Stimulated activated CD4-positive, alpha-beta T cell treated with anti-CD3 and anti-CD28 coated beads, Interleukin-4, amount 100 ng/mL, for 4 hours (primary cell): ENCODE data around the gene N4BP3.
A peak's percentile ranks its signal among the peaks of the same experiment; 100 is the strongest.
"Not testable (repeated sequence)": the region's sequence is repeated elsewhere in the genome, so short reads cannot be mapped to it uniquely, and the experiment has no call there.

Source experiments
- DNase-seq, 2 experiments: peaks; one replicate each; pipeline ENCODE4 v3.0.0-alpha.2; 2020

N4BP3 gene

GRCh38 chr5:178123094-178123965 lies 10.0 kb downstream of the N4BP3 start:
- no peak for DNase-seq

- no peak for DNase-seq
These were observed 10.9 kb downstream of the N4BP3 start for GRCh38 chr5:178123966-178124925.

- no peak for DNase-seq
These were observed 12.0 kb downstream of the N4BP3 start for GRCh38 chr5:178125253-178125906.

GRCh38 chr5:178126556-178126955 lies 13.2 kb downstream of the N4BP3 start:
- DNase-seq, result no peak

GRCh38 chr5:178127300-178128009 lies 14.1 kb downstream of the N4BP3 start:
- not testable (repeated sequence) for DNase-seq

- DNase-seq, result no peak
These were observed 16.0 kb downstream of the N4BP3 start for GRCh38 chr5:178129296-178129695.

GRCh38 chr5:178130234-178130575 lies 16.9 kb downstream of the N4BP3 start:
- DNase-seq, result not testable (repeated sequence)

GRCh38 chr5:178130576-178131445 lies 17.5 kb downstream of the N4BP3 start, which contains the start of gene RMND5B:
RMND5B (plus strand) TSS chr5:178131014; CDS start chr5:178138120, 7,106 bp downstream.
- peak; percentile 78 to 86 for DNase-seq

GRCh38 chr5:178131446-178131996 lies 18.2 kb downstream of the N4BP3 start:
- DNase-seq, result no peak

GRCh38 chr5:178136990-178137389 lies 23.7 kb downstream of the N4BP3 start:
- no peak for DNase-seq

- DNase-seq, result no peak
These were observed 24.7 kb downstream of the N4BP3 start for GRCh38 chr5:178137991-178138390.

- DNase-seq, result no peak
These were observed 28.2 kb downstream of the N4BP3 start for GRCh38 chr5:178141550-178141949.

- DNase-seq, result no peak
These were observed 29.3 kb downstream of the N4BP3 start for GRCh38 chr5:178142642-178143041.

GRCh38 chr5:178143246-178143645 lies 29.9 kb downstream of the N4BP3 start:
- no peak for DNase-seq

- DNase-seq, result no peak
These were observed 30.6 kb downstream of the N4BP3 start for GRCh38 chr5:178143901-178144300.

- peak; percentile 62 to 65 for DNase-seq
These were observed 32.9 kb downstream of the N4BP3 start for GRCh38 chr5:178145965-178146820.

- no peak for DNase-seq
These were observed 34.1 kb downstream of the N4BP3 start for GRCh38 chr5:178147406-178147805.

GRCh38 chr5:178149199-178149932 lies 36.0 kb downstream of the N4BP3 start:
- no peak for DNase-seq
